ENCODE results near the gene ZBTB20.

The ZBTB20 gene

GRCh38 chr3:114928989-114929640 is 218.0 kb downstream of the ZBTB20 start:
- no peak for DNase-seq (ENCODE audit: low spot score)

GRCh38 chr3:114904633-114905032 is 242.5 kb downstream of the ZBTB20 start:
- DNase-seq (ENCODE audit: low spot score): no peak

- no peak for DNase-seq (ENCODE audit: low spot score)
Measured at GRCh38 chr3:114903213-114903612, 243.9 kb downstream of the ZBTB20 start.

- DNase-seq (ENCODE audit: low spot score): no peak
Measured at GRCh38 chr3:114902691-114903101, 244.4 kb downstream of the ZBTB20 start.

DNA sequence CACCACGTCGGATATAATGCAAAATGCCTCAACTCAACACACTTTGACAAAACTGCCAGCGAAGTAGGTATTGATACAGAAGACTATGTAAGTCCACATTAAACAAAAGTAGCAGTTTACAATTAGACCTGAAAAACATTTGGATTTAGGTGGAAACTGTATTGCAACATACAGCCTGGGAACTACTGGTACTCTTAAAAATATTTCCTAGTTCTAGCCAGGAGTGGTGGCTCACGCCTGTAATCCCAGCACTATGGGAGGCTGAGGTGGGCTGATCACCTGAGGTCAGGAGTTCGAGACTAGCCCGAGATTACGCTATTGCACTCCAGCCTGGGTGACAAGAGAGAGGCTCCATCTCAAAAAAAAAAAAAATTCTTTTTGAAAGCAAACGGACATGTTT is 246.2 kb downstream of the ZBTB20 start:
- DNase-seq (ENCODE audit: low spot score): no peak

DNA sequence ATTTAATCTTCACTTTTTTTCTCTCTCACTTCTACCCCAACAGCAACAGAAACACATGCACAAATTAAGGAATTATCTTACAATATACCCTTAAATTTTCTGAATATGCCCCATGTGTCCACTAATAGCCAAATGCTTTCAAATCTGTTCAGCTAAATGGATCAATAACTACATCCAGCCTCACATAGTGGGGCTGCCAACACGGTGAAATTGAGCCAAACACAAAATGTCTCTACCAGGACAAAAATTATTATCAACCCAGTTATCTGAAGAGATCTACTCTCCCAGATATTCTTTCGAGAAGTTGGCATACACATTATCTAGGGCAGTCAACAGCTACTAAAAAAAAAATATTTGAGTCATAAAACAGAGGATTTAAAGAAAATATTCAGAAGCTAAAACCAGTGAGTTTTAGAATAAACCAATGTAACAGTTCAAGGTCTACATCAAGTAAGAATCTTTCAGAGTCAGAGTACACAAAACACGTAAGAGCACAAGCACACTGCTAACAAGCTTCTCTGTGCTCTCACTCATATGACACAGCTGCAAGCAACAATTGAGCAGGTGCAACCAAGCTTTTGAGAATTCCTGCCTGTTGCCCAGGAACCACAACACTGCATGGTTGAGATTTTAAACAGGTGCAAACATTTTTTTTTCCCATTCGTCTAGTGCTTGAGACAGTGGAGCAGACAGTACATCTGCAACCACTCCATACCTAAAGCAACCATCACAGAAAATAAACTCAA is 247.7 kb downstream of the ZBTB20 start:
- no peak for DNase-seq (ENCODE audit: low spot score)

GRCh38 chr3:114896978-114897377 is 250.1 kb downstream of the ZBTB20 start:
- no peak for DNase-seq (ENCODE audit: low spot score)

DNA sequence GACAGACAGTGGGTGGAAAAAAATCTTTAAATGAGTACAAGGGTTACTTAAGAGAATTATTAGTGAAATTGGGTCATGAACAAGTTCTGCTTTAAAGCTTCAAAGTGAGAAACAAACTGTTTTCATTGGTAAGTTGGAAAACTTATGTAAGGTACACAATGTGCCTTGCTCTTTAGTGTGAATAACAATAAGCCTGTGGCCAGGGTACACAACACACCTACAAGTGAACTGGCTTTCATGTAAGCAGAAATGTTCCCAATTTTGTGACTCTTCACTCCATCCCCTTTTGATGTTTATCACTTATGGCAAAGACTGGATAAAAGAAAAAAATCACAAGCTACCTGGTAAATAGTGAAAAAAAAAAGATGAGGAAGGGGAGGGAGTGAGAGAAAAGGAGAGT is 253.7 kb downstream of the ZBTB20 start:
- no peak for DNase-seq (ENCODE audit: low spot score)

DNA sequence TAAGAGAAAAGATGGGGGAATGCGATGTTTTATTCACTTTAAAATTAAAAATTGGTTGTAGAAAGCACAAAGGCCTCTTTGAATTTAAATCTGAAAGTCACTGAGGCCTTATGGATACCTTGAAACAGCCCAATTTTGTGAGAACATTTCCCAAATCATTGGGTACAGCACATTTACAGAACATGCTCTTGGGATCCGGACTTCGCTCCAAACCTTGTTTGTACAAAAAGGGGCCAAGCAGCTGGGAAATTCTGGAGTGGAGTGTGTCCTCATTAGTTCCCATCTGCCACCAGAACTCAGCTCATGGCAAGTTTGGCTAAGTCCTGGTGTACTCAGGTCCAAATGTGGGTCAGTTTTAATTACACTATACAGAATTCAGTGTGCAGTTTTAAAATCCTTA is 254.2 kb downstream of the ZBTB20 start:
- DNase-seq (ENCODE audit: low spot score): no peak

GRCh38 chr3:114892131-114892879 is 254.8 kb downstream of the ZBTB20 start:
- DNase-seq (ENCODE audit: low spot score): no peak

DNA sequence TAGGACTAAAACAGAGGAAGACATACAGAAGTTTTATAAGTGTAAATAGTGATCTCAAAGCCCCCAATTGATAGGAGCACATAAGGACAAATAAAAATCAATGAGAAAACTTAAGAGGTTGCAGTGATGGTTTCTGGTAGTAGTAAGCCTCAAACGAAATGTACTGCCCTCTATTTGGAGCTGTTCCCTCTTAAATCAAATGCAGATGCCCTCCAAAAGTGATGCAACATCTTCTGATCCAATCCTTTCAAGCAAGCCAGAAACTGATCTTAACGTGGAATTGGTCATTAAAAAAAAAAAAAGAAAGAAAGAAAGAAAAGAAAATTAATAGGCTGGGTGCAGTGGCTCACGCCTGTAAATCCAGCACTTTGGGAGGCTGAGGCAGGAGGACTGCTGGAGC is 259.3 kb downstream of the ZBTB20 start:
- DNase-seq (ENCODE audit: low spot score): no peak

DNA sequence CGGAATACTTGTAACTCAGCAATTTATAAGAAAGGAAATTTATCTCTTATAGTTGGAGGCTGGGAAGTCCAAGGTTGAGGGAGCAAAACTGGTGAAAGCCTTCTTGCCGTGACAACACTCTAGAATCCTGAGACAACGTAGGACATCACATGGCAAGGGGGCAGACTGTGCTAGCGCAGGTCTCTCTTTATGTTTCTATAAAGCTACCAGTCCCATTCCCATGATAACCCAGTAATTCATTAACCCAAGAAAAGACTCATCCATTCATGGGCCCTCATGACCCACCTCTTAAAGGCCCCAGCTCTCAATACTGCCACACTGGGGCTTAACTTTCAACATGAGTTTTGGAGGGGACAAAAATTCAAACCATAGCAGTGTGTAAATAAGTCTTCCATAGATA is 260.2 kb downstream of the ZBTB20 start:
- DNase-seq (ENCODE audit: low spot score): no peak

GRCh38 chr3:114884213-114884923 is 262.7 kb downstream of the ZBTB20 start:
- DNase-seq (ENCODE audit: low spot score): no peak

DNA sequence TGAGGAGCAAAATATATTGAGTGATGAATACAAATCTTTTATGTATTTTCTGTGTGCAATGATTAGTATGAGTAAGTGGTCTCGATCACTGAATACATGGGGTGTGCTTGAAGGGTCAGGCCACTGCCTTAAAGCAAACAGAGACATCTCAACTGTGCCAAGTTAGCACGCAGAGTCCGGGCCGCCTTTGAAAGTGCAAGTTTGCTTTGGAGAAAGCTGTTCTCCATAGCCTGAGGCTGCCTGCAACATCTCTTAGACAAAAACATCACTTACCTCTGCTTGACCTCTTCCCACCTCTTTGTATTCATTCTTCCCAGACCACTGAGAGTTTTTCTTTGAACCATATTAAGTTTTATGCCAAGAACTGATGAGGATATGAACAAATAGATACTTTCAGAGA is 267.0 kb downstream of the ZBTB20 start:
- DNase-seq (ENCODE audit: low spot score): no peak

- DNase-seq (ENCODE audit: low spot score): no peak
Measured at GRCh38 chr3:114879059-114880031, 267.7 kb downstream of the ZBTB20 start.

DNA sequence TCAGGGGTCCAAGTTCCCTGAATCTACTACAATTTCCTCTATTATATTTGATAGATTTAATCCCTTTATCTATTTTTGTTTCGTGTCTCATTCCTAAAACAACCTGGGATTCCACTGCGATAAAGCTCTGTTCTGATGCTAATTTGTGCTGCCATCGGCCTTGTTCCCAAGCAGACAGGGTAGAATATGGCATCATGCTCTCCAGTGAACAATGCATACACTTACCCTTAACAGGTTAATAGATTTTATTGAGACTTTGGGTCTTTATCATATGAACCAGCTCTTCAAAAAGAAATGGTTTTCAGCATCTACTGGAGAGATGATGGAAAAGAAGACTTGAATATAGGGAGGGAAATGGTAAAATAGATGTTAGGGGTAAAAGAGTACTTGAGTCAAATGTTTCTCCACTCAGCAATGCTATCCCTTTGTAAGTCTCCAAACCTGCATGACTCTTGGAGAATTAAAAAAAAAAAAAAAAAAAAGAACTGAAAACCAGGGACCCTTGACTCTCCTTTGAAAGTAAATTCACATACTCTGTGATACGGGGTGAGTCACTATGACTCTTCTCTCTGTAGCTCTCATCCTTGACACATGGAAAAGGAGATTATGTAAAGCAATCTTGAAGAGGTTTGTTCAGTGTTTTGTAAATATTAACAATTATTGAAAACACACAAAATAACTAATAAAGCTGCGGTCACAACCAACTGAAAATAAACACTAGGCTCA is 268.8 kb downstream of the ZBTB20 start:
- DNase-seq (ENCODE audit: low spot score): no peak

- no peak for DNase-seq (ENCODE audit: low spot score)
Measured at GRCh38 chr3:114877378-114878113, 269.5 kb downstream of the ZBTB20 start.

- DNase-seq (ENCODE audit: low spot score): no peak
Measured at GRCh38 chr3:114874522-114874971, 272.5 kb downstream of the ZBTB20 start.

- DNase-seq (ENCODE audit: low spot score): no peak
Measured at GRCh38 chr3:114873591-114873990, 273.5 kb downstream of the ZBTB20 start.

DNA sequence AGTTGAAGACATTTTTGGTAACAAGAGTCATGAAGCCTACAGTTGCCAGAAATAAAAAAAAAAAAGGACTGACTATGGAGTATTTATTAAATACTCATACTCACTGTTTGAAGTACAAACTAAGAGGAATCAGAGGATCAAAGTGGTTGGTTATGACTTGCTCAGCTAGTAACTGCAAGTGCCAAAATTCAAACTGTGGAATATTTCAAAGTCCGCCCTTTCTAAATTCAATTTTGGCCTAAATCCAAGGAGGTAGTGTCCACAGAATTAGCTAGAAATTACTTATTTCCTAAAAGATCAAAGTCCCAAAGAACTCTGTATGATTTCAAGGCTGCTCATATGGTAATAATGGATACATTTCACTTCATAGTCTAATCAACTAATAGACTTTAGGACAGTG is 274.5 kb downstream of the ZBTB20 start:
- DNase-seq (ENCODE audit: low spot score): no peak

Measured in AG08396 (cell line).